ENCODE measurements around the gene TFCP2L1. TPM values are rescaled to one million over a fixed set of nuclear protein-coding genes. Genes with fewer than 3 reads are reported as not detected.

The TFCP2L1 gene
- total and polyA plus RNA-seq, 2 donors (not counting 1 experiment from before 2014, with no cell fraction given), result not detected

DNA sequence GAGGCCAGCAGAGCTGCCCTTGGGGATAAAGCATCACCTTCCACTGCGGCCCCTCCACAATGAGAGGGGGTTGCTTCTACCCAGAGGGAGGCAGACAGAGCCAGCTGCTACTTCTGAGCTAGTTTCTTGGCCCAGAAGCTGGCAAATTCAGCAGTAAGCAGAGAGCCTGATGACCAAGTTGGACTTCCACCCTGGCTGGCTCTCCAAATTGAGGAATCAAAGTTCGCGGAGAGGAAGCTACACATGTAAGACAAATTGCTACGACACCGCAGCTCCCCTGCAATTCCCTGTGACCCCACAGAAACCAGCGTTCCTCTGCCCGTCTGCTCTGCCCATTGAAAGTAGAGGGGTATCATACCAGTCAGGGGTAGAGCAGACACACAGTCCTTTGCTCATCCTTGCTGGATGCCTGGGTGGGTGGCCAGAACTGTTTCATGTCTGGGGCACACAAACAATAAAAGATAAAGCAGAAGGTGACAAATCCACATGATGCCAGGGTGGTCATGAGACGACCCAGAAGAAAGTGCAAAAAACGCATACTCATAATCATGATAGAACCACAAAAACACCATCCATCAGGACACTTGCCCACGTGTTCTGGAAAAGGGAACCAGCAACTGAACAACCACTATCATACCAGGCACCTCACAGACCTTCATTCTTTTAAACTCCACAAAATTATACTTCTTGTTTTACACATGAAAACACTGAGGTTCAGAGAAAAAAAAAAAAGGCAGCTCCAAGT lies 5.4 kb downstream of the TFCP2L1 start:
- Histone ChIP-seq H3K9me3 (ENCODE audit: control insufficient read depth, insufficient read depth, low read depth, low read length) (no peaks in the 10 kb centered on the region), H3K4me1 (ENCODE audit: control insufficient read depth, extremely low read depth, insufficient read depth, low read length) (no peaks in the 10 kb centered on the region), H3K4me3 (replicated peaks in 1 of 4; ENCODE audit: control extremely low read depth in 1 of 4, insufficient read depth in 1 of 4, low read depth in 3 of 4, low read length in 4 of 4) (no peak overlapping the region), H3K36me3 (ENCODE audit: control insufficient read depth, insufficient read depth, low read length) (no peaks in the 10 kb centered on the region), H3K4me2 (ENCODE audit: extremely low read depth, insufficient read depth, low read length) (no peak overlapping the region), H3K79me2 (ENCODE audit: control insufficient read depth, insufficient read depth, low read length) (no peaks in the 10 kb centered on the region), H4K20me1 (ENCODE audit: control insufficient read depth, extremely low read depth, insufficient read depth, low read length) (no peaks in the 10 kb centered on the region), H3K9ac (ENCODE audit: insufficient read depth, low read length) (no peak overlapping the region), H3K27me3 (ENCODE audit: control insufficient read depth, insufficient read depth, low read length) (peaks cover 15% of the 10 kb centered on the region), H2AFZ (ENCODE audit: low read length) (no peak overlapping the region), H3K27ac (ENCODE audit: insufficient read depth, low read length) (no peak overlapping the region)
- TF ChIP-seq EZH2 (IDR thresholded peaks at IDR 0.05; ENCODE audit: low read length, missing control alignments), result no peak
- no peak for TF ChIP-seq CTCF (conservative IDR thresholded peaks at IDR 0.05 in 1 of 2, IDR thresholded peaks at IDR 0.05 in 1 of 2; ENCODE audit: low read depth in 1 of 2, low read length in 2 of 2)
- DNase-seq (ENCODE audit: low read depth in 2 of 2), result no peak

- H3K4me1 ChIP-seq (ENCODE audit: control insufficient read depth, extremely low read depth, insufficient read depth, low read length), result no peaks in the 10 kb centered on the region
These were observed 8.7 kb downstream of the TFCP2L1 start for GRCh38 chr2:121276341-121276740.

DNA sequence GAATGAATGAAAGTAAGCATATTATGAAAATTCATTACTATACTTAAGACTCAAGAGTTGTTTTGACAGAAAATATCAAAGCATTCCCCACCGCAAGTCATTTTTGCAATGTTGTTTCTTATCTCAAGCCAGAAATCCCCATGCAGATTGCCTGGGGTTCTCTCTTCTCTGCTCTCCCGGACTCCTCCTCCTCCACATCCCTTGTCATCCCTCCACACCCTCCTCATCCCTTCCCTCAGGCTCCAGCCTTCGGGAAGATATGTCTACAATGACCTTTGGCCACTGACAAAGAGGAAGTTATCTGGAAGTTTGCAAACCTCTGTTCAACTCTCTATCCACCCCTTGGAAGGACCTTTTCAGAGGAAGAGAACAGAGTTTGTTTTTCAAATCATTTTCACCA lies 11.9 kb downstream of the TFCP2L1 start:
- peaks cover 18% of the 10 kb centered on the region for H3K27me3 ChIP-seq (ENCODE audit: control insufficient read depth, insufficient read depth, low read length)
- H3K9ac ChIP-seq (ENCODE audit: insufficient read depth, low read length), result no peak overlapping the region
- no peaks in the 10 kb centered on the region for H3K4me1 ChIP-seq (ENCODE audit: control insufficient read depth, extremely low read depth, insufficient read depth, low read length)
- DNase-seq (ENCODE audit: low read depth in 2 of 2), result no peak
- no peaks in the 10 kb centered on the region for H4K20me1 ChIP-seq (ENCODE audit: control insufficient read depth, extremely low read depth, insufficient read depth, low read length)
- no peaks in the 10 kb centered on the region for H3K79me2 ChIP-seq (ENCODE audit: control insufficient read depth, insufficient read depth, low read length)
- no peak overlapping the region for H3K27ac ChIP-seq (ENCODE audit: insufficient read depth, low read length)
- TF ChIP-seq CTCF (conservative IDR thresholded peaks at IDR 0.05 in 1 of 2, IDR thresholded peaks at IDR 0.05 in 1 of 2; ENCODE audit: low read depth in 1 of 2, low read length in 2 of 2), result no peak
- no peak for TF ChIP-seq EZH2 (IDR thresholded peaks at IDR 0.05; ENCODE audit: low read length, missing control alignments)
- no peak overlapping the region for H3K4me2 ChIP-seq (ENCODE audit: extremely low read depth, insufficient read depth, low read length)
- H3K9me3 ChIP-seq (ENCODE audit: control insufficient read depth, insufficient read depth, low read depth, low read length), result no peaks in the 10 kb centered on the region
- H2AFZ ChIP-seq (ENCODE audit: low read length), result no peak overlapping the region
- H3K36me3 ChIP-seq (ENCODE audit: control insufficient read depth, insufficient read depth, low read length), result no peaks in the 10 kb centered on the region
- H3K4me3 ChIP-seq (replicated peaks in 1 of 4; ENCODE audit: control extremely low read depth in 1 of 4, insufficient read depth in 1 of 4, low read depth in 3 of 4, low read length in 4 of 4), result no peak overlapping the region

More at GRCh38 chr2:121276341-121276740, 8.7 kb downstream of the TFCP2L1 start:
- Histone ChIP-seq H3K27me3 (ENCODE audit: control insufficient read depth, insufficient read depth, low read length) (peaks cover 14% of the 10 kb centered on the region), H3K9me3 (ENCODE audit: control insufficient read depth, insufficient read depth, low read depth, low read length) (no peaks in the 10 kb centered on the region), H3K4me2 (ENCODE audit: extremely low read depth, insufficient read depth, low read length) (no peak overlapping the region), H3K36me3 (ENCODE audit: control insufficient read depth, insufficient read depth, low read length) (no peaks in the 10 kb centered on the region), H3K9ac (ENCODE audit: insufficient read depth, low read length) (no peak overlapping the region), H3K79me2 (ENCODE audit: control insufficient read depth, insufficient read depth, low read length) (no peaks in the 10 kb centered on the region), H3K27ac (ENCODE audit: insufficient read depth, low read length) (no peak overlapping the region), H3K4me3 (replicated peaks in 1 of 4; ENCODE audit: control extremely low read depth in 1 of 4, insufficient read depth in 1 of 4, low read depth in 3 of 4, low read length in 4 of 4) (no peak overlapping the region), H2AFZ (ENCODE audit: low read length) (no peak overlapping the region), H4K20me1 (ENCODE audit: control insufficient read depth, extremely low read depth, insufficient read depth, low read length) (no peaks in the 10 kb centered on the region)
- TF ChIP-seq CTCF (conservative IDR thresholded peaks at IDR 0.05 in 1 of 2, IDR thresholded peaks at IDR 0.05 in 1 of 2; ENCODE audit: low read depth in 1 of 2, low read length in 2 of 2) (no peak), EZH2 (IDR thresholded peaks at IDR 0.05; ENCODE audit: low read length, missing control alignments) (no peak)
- DNase-seq (ENCODE audit: low read depth in 2 of 2), result no peak

All from fibroblast of lung (primary cell).